Type B pancreatic cell (in vitro differentiated cells): ENCODE data around the gene ATP6V1F. TPM values are rescaled to one million over a fixed set of nuclear protein-coding genes. Genes with fewer than 3 reads are reported as not detected.
A peak's percentile ranks its signal among the peaks of the same experiment; 100 is the strongest.

Experiments used
- DNase-seq: peaks from one replicate; pipeline ENCODE4 v3.0.0; 2021; ENCODE audit warnings: mixed read lengths; ENCODE audit not compliant: unreplicated experiment; ENCODE audit errors: extremely low spot score
- H3K27ac Mint-ChIP-seq: 2 replicates; pipeline ENCODE4 v1.8.0; 2021; ENCODE audit warnings: mild to moderate bottlenecking, mixed read lengths
- H3K27me3 Mint-ChIP-seq: 2 replicates; pipeline ENCODE4 v1.8.0; 2021; ENCODE audit warnings: mixed read lengths
- H3K36me3 Mint-ChIP-seq: 2 replicates; pipeline ENCODE4 v1.8.0; 2021; ENCODE audit warnings: mixed read lengths
- H3K4me1 Mint-ChIP-seq: one replicate; pipeline ENCODE4 v1.8.0; 2021; ENCODE audit warnings: mixed read lengths; ENCODE audit not compliant: unreplicated experiment
- H3K4me3 Mint-ChIP-seq: 2 replicates; pipeline ENCODE4 v1.8.0; 2021; ENCODE audit warnings: mild to moderate bottlenecking, mixed read lengths
- H3K9me3 Mint-ChIP-seq: 2 replicates; pipeline ENCODE4 v1.8.0; 2021; ENCODE audit warnings: mixed read lengths
- total RNA-seq: library from RNA; stranded (reverse); gene quantifications from 2 replicates; pipeline ENCODE4 v1.2.1, GENCODE V29; 2021; ENCODE audit warnings: low replicate concordance
- TF ChIP-seq, protein P1 (sequence below): fragments of 200-600 bp; sonication (generic); conservative IDR thresholded peaks from 2 replicates; pipeline ENCODE4 v1.5.0; 2021; ENCODE audit warnings: antibody characterized with exemption, mild to moderate bottlenecking

The ATP6V1F gene
- total RNA-seq, 1 donor from 2014 or later = 144 TPM

DNA sequence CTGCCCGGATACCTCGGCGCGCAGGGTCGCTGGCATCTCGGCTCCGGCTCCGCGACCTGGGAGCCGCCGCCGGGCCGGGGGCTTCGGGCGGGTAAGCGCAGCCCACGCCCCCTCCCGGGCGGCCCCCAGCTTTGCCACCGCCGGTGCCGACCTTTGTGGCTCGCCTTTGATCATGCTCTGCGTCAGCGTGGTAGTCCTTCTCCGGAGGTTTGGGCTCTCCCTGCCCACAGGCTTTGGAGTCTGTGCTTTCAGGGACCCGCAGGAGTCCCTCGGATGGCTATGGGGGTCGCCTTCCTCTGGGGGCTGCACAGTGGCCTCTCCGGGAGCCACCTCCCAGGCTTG lies 7.3 kb downstream of the ATP6V1F start:
- Mint-ChIP-seq H3K27me3 (peaks cover 36% of the 10 kb centered on the region), H3K36me3 (peaks cover 17% of the 10 kb centered on the region), H3K9me3 (no peaks in the 10 kb centered on the region), H3K4me3 (peak overlapping the region; percentile 75), H3K4me1 (peaks cover 30% of the 10 kb centered on the region), H3K27ac (no peak overlapping the region)
- TF ChIP-seq, protein P1, sequence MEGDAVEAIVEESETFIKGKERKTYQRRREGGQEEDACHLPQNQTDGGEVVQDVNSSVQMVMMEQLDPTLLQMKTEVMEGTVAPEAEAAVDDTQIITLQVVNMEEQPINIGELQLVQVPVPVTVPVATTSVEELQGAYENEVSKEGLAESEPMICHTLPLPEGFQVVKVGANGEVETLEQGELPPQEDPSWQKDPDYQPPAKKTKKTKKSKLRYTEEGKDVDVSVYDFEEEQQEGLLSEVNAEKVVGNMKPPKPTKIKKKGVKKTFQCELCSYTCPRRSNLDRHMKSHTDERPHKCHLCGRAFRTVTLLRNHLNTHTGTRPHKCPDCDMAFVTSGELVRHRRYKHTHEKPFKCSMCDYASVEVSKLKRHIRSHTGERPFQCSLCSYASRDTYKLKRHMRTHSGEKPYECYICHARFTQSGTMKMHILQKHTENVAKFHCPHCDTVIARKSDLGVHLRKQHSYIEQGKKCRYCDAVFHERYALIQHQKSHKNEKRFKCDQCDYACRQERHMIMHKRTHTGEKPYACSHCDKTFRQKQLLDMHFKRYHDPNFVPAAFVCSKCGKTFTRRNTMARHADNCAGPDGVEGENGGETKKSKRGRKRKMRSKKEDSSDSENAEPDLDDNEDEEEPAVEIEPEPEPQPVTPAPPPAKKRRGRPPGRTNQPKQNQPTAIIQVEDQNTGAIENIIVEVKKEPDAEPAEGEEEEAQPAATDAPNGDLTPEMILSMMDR = no peak
- DNase-seq = no peak

GRCh38 chr7:128871050-128871449 lies 8.4 kb downstream of the ATP6V1F start:
- Mint-ChIP-seq H3K36me3 (peaks cover 9% of the 10 kb centered on the region), H3K4me1 (peaks cover 21% of the 10 kb centered on the region), H3K27me3 (peaks cover 32% of the 10 kb centered on the region), H3K4me3 (peak overlapping the region; percentile 65), H3K27ac (no peak overlapping the region), H3K9me3 (no peaks in the 10 kb centered on the region)
- no peak for DNase-seq
- TF ChIP-seq, protein P1 = no peak

DNA sequence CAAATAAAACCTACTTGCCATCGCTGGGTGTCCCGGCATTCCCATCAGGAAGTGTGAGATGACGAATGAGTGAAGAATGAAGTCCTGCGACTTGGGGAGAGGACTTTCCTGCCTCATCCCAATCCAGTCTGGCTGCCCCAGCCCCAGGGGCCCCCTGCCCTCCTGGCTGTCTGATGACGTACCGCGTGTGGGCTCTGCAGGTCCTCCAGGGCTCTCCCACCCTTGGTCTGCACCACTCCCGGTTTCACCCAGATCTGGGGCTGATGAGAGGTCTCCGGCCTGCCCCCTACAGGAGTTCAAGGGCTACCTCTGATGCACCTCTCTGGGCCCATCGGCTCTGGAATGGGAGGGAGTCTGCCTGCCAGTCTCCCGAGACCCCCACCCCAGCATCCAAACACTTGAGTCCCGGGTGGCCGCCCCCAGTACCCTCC lies 9.8 kb downstream of the ATP6V1F start:
- Mint-ChIP-seq H3K9me3 (no peaks in the 10 kb centered on the region), H3K4me1 (peaks cover 12% of the 10 kb centered on the region), H3K4me3 (no peak overlapping the region), H3K27ac (no peak overlapping the region), H3K36me3 (no peaks in the 10 kb centered on the region), H3K27me3 (peaks cover 28% of the 10 kb centered on the region)
- DNase-seq = no peak
- TF ChIP-seq, protein P1 = peak; percentile 47

DNA sequence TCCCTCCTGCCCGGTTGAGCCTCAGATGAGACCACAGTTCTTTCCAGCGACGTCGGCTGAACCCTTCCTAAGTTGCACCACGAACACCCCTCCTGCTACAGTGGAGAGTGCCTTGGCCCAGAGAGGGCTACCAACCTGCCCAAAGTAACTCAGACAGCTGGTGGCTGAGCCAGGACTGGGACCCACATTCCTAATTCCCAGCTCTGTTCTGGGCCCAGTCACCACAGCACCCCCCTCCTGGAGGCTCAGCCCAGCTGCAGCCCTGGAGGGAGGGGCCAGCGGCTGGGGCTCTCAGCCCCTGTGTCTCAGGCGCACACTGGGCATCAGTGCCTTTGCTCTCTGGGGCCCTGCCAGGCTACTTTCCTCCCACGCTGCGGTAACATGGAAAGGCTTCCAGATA lies 10.6 kb downstream of the ATP6V1F start:
- no peak overlapping the region for H3K27ac Mint-ChIP-seq
- TF ChIP-seq, protein P1 = no peak
- H3K36me3 Mint-ChIP-seq = no peaks in the 10 kb centered on the region
- H3K9me3 Mint-ChIP-seq = no peaks in the 10 kb centered on the region
- H3K27me3 Mint-ChIP-seq = peaks cover 24% of the 10 kb centered on the region
- no peak for DNase-seq
- H3K4me3 Mint-ChIP-seq = no peak overlapping the region
- H3K4me1 Mint-ChIP-seq = peaks cover 6% of the 10 kb centered on the region

DNA sequence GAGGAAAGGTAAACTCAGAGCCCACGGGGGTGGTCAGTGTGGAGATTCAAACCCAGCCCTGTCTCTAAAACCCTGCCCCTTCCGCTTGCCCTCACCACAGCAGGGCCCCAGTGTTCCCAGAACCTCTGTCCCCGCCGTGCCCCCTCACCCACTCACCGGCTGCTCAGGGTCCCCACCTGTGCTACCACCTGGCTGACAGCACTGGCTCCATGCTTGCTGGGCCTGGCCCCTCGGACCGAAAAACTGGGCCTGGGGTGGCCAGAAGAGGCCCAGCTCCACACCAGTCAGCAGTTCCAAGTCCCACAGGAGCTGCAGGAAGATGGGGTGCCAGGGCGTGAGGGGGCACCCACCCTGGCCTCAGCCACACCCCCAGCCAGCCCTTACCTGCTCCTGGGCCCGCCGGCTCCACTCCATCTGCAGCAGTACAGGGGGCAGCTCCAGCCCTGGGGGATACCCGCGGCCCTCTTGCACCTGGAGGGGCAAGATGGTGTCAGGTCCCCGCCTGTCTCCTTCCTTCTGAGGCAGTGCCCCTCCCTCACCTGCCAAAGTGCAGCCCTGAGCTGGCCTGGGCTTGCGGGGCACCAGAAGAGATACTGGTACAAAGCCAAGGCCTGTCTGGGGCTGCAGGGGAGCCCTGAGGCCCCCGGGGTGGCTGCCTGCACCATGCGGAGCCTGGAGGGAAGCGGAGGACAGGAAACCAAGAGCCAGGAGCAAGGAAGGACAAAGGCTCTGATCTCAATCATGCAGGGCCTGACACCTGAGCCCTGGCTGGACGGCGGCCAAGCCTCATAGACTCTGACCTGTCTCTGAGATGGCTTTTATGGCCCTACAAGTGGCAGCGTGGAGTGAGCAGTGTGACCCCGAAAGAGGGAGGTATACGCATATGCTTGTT lies 11.7 kb downstream of the ATP6V1F start:
- no peaks in the 10 kb centered on the region for H3K9me3 Mint-ChIP-seq
- H3K4me1 Mint-ChIP-seq = no peaks in the 10 kb centered on the region
- DNase-seq = no peak

More for the DNA sequence above, 11.7 kb downstream of the ATP6V1F start:
- Mint-ChIP-seq H3K36me3 (no peaks in the 10 kb centered on the region), H3K27me3 (peaks cover 18% of the 10 kb centered on the region), H3K27ac (no peak overlapping the region), H3K4me3 (no peak overlapping the region)
- TF ChIP-seq, protein P1 = no peak
